Measurements from ENCODE around the gene FRMD4A.
"Not testable (repeated sequence)": the region's sequence is repeated elsewhere in the genome, so short reads cannot be mapped to it uniquely, and the experiment has no call there.

The FRMD4A gene

DNA sequence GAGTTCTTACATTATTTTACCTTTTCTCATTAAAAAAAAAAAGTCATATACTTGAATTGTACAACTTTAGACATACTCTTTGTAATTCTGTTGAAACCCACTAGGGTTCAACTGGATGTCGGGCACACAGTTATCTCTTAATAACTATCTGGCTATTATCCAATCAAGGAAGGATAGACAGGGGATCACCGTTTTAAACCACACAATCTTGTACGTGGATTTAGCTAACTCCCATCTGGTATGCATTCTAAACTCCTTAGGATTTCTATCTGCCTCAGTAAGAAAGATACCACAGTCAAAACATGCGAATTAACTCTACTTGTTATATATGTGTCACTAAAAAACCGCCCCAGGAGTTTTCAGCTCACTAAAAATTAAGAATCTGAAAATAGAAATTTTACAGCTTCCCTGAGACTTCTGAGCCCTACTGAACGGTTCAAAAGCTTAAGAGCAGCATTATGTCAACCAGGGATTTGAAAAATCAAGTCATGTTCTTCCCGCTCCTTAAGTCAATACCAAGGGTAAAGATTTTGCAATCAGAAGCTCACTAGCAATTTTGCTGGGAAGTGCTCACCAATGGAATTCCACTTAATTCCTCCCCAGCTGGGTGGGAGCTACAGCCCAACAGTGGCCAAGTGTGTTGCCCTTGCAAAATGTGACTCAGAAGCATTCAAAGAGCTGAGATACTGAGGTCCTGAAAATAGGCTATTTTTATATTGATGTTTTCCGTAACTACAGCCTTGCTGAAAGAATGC lies 267.0 kb downstream of the FRMD4A start:
- no peak overlapping the region for H3K4me3 ChIP-seq (ENCODE audit: low read length)
- TF ChIP-seq ZNF274 (IDR thresholded peaks at IDR 0.05; ENCODE audit: low read depth, low read length) = no peak

DNA sequence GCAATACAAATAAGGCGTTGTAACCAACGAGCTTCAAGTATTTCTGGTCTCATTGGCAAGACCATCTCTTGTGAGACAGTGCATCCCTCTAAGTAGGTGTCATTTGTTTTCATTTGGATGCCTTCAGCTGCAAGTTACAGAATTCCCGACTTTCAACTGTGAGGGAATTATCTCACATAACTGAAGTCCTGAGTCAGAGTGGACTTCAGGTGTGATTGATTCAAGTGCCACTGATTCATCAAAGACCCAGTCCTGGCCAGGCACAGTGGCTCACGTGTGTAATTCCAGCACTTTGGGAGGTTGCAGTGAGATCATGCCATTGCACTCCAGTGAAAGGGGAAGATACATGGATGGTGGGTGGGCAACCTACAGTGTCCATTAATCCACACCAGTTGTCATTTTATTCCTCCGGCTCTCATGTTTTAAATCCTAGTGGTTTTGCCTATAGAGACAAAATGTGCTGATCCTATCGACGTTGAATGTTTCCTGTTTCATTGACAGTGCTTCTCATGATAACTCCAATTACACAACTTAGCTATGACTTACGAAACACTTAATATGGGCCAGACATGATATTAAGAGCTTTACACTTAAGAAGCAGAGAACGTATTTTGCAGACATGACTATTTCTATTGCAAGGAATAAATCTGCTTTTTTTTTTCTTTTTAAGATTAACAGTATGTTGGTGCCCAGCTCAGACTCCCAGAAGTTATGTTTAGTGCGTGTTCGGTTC lies 268.0 kb downstream of the FRMD4A start:
- no peak for TF ChIP-seq ZNF274 (IDR thresholded peaks at IDR 0.05; ENCODE audit: low read depth, low read length)

DNA sequence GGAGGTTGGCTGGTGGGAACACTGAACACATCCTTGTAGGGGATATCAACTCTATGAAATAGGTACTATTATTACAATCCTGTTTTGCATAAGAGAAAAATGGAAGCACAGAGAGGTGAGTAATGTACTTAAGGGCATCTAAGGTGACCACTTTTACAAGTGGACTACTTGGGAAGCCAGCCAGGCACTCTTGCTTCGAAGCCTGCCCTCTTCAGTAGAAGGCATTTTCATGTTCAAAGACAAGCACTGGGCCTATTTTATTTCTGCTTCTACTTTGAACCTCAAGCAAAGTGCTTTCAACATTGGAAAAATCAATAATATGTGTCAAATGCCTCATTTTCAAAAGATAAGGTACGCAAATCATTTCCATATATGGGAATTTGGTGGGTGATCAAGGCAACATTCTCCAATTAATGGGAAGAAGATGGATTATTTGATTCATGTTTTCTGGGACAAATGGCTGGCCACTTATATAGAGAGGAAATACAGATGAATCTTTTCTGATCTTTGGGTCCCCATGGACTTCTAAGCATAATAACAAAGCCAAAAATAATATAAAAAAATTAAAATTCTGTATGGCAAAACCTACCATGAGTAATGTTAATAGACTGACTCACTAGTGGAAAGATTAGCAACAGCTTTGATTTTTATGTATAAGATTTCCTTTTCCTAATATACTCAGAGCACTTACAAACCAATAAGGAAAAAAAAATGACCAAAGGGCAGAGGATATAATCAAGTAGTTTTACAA lies 270.2 kb downstream of the FRMD4A start:
- H3K4me3 ChIP-seq (ENCODE audit: low read length) = no peak overlapping the region
- TF ChIP-seq ZNF274 (IDR thresholded peaks at IDR 0.05; ENCODE audit: low read depth, low read length) = no peak

More for the DNA sequence above, 268.0 kb downstream of the FRMD4A start:
- no peak overlapping the region for H3K4me3 ChIP-seq (ENCODE audit: low read length)

DNA sequence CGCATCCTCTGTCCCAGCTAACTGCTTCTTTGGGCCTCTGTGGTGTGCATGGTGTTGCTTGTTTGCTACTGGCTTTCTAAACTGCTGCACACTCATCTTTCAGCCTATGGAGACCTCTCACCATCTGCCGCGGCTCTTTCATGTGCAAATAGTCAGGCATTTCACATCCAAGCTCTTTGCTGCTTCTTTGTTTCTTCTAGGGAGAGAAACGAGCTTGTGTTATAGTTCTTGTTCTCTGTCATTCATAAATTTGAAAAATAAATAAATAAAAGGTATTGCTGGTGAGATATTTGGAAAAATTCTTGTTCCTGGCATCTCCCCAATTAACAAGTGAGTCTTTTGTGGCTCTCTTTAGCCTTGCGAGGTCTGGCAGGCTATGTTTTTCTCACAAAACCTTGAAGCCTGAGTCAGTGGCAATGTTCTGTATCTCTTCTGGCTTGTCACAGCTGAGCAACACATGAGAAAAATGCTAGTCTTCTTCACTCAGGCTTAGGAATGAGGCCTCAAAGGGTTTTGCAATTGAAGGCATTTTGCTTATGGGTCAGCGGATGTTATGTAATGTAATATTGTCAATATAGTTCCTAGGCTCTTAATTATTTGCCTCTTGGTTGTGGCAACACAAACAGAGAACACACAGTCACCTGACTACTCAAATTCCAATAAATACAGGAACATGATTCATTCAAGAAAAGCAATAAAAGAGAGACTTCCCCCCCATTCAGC lies 274.0 kb downstream of the FRMD4A start:
- TF ChIP-seq ZNF274 (IDR thresholded peaks at IDR 0.05; ENCODE audit: low read depth, low read length) = no peak
- H3K4me3 ChIP-seq (ENCODE audit: low read length) = no peak overlapping the region

DNA sequence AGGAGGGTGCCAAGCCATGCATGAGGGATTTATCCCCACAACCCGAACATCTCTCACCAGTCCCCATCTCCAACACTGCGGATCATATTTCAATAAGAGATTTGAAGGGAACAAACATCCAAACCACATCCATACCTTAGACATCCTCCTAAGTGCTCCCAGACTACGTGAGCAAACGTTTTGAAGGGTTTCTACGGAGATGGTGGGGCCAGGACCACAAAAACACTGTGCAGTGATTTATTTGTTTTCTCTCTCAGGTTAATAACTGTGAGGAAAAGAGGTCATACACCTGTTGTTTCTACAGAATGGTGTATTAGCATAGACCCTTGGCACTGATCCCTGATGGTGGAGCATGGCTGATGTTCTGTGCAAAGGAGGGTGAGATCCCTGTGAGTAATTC lies 277.8 kb downstream of the FRMD4A start:
- no peak overlapping the region for H3K4me3 ChIP-seq (ENCODE audit: low read length)
- TF ChIP-seq ZNF274 (IDR thresholded peaks at IDR 0.05; ENCODE audit: low read depth, low read length) = no peak

DNA sequence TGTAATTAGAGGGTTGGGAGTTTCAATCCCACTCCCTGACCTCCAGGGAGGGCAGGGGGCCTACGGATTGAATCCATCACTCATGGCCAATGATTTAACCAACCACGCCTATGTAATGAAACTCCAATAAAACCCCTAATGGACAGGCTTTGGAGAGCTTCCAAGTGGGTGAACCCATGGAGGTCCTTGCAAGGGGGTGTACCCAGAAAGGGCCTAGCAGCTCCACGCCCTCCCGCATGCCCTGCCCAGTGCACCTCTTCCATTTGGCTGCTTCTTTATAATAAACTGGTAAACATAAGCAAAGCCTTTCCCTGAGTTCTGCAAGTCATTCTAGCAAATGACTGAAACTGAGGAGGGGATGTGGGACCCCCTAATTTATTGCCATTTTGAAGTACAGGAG lies 280.1 kb downstream of the FRMD4A start:
- TF ChIP-seq ZNF274 (IDR thresholded peaks at IDR 0.05; ENCODE audit: low read depth, low read length) = no peak
- H3K4me3 ChIP-seq (ENCODE audit: low read length) = no peak overlapping the region

DNA sequence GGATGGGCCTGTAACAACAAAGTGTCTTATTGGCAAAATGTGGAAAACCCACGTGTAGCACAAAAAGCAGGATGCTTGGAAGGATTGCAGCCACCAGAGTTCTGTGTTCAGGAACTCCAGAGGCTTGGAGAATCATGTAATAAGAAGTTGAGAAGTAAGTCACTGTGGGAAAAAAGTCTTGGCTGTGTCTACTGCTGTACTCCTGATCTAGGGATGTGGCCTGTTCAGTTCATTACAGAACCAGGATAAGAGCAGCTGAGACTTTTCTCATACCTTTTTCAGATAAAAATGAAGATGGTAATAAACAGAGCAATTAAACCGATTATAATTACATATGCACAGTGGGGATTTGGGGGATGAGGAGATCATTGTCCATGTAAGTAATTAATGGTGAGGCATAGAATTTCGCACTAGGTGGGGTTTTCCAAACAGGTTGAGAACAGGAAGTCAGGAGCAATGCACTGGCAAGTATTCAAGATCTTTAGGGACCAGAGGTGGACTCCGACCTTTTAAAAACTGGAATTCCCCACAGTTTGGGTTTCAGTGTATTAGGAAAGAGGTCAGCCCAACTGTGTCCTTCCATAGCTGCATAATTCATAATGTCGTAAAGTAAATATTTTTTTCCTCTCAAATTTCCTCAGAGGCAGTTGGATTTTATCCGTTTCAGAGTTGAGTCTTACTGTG lies 281.7 kb downstream of the FRMD4A start:
- no peak overlapping the region for H3K4me3 ChIP-seq (ENCODE audit: low read length)
- TF ChIP-seq ZNF274 (IDR thresholded peaks at IDR 0.05; ENCODE audit: low read depth, low read length) = no peak

DNA sequence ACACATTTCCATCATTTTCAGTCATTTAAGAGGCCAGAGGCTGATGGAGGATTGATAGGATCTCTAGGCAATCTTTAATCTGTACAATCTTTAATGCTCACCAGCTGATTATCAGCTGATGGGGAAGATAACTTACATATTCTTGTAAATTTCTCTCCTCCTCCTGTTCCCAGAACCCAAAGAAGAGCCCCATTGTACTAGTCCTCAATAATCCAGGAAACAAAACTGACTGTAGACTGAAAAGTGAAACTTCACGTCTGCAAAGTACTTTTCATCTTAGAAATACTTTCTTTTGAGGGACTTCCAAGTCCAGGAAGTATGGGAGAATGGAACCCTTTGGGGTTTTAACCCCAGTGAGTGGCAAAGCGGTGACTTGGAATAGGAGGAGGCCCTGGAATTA lies 283.3 kb downstream of the FRMD4A start:
- H3K4me3 ChIP-seq (ENCODE audit: low read length) = no peak overlapping the region
- TF ChIP-seq ZNF274 (IDR thresholded peaks at IDR 0.05; ENCODE audit: low read depth, low read length) = no peak

DNA sequence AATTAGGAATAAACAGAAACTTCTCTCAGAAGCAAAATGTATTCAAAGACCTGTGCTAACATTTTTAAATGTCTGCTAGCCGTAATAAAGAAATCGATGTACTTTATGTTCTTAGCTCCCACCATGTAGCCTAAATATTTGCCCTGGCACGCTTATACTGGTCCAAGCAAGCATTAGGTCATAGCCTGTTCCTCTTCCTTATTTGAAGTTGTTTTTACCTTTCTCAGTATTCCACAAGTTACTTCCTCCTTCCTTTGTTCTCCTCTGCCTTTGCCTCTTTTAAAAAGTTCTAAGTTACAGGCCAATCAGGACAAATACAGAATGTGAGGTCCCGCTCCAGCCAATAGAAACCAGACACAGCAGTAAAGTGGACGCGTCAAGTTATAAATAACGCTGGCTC lies 288.7 kb downstream of the FRMD4A start:
- not testable (repeated sequence) for H3K4me3 ChIP-seq (ENCODE audit: low read length)

DNA sequence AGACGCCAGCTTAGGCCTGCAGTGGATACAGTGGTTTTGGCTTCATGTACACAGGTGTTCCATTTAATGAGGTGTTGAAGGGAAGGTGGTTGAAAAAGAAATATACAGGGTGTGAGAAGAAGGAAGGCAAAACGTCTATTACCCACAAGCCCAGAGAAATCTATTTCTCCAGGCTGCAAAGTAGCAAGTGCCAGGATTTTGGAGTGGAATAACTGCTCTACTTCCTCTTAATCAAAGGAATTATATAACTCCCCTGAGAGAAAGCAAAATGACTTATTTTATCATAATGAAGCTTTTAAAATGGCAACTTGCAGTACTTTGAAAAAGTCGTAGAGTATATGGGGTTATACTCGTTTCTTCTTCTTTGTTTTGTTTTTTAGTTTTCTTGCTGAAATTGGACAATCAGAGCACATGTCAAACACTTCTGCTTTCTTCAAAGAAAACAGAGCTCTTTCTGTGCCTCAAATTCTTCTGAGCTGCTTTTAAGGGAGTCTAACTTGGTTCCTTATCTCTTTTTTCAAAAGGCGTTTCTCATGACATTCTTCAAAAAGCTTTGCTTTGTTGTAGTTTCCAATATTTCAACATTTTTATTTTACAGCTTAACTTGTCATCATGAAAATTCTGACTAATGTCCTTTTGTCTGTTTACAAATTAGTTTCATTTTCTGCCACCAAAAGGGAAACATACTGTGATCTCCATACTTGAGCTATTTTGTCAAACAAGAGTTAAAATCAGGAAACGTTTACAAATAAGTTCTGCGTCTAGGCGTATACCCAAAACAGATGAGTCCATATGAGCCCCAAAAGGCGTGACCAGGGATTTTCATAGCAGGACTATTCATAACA lies 289.7 kb downstream of the FRMD4A start:
- no peak for TF ChIP-seq ZNF274 (IDR thresholded peaks at IDR 0.05; ENCODE audit: low read depth, low read length)
- no peak overlapping the region for H3K4me3 ChIP-seq (ENCODE audit: low read length)

DNA sequence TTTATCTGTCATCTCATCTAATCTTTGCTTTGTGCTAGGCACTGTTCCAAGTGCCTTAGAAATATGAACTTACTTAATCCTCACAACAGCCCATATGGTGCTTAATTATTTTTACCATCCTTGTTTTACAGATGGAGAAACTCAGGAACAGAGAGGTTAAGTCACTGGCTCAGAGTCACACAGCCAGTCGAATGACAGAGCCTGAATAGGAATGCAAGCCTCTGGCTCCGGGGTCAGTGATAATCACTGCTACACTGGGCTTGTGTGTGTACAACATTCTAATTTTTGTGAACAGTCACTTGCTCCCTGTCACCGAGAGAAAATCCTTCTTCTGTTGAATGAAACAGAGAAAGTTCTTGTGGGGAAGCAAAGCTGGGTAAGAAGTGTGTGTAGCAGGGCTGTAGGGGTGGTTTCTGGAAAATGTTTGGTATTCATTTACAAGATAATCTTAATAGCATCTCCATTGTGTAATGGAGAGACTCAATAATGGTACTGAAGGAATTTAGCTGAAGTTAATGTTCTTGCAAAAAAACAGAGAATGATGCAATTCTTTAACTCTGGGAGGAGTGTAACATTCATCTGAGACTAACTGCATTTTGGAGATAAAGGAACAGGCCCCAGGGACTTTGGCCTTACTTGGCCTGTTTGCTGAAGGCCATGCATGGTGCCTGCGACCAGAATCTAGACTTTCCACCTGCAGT lies 290.6 kb downstream of the FRMD4A start:
- H3K4me3 ChIP-seq (ENCODE audit: low read length) = no peak overlapping the region
- no peak for TF ChIP-seq ZNF274 (IDR thresholded peaks at IDR 0.05; ENCODE audit: low read depth, low read length)

DNA sequence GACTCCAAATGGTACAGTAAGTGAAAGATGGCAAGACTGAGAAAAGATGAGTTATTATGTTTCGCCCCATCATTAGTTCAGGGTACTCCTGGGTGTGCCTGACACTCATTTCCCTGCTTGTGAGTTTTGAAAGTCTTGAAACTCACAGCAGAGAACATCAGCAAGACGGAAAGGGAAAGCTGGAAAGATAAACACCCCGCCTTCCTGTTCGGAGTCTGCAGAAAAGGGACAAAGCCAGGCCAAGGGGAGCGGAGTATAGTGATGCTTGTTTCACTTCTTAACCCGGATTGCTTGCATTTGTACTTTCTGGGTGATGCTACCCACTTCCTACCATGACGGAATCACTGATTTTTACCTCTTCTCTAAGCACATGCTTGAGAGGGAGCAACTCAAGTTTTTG lies 294.5 kb downstream of the FRMD4A start:
- no peak overlapping the region for H3K4me3 ChIP-seq (ENCODE audit: low read length)
- TF ChIP-seq ZNF274 (IDR thresholded peaks at IDR 0.05; ENCODE audit: low read depth, low read length) = no peak

Data from GM08714 (cell line).